ENCODE data around the gene TEX22.

TEX22 gene

GRCh38 chr14:105455086-105455640, 56.8 kb downstream of the TEX22 start:
- Histone ChIP-seq H3K36me3 (ENCODE audit: control insufficient read depth in 2 of 2, insufficient read depth in 2 of 2, low read length in 2 of 2) (peaks cover 22 to 25% of the 10 kb centered on the region in 2 donors), H3K27ac (ENCODE audit: low read length) (no peak overlapping the region), H3K9ac (ENCODE audit: low read length in 2 of 2) (no peak overlapping the region), H3K9me3 (ENCODE audit: control insufficient read depth in 2 of 2, low read length in 2 of 2) (no peaks in the 10 kb centered on the region), H3K27me3 (ENCODE audit: control insufficient read depth in 1 of 2, insufficient read depth in 2 of 2, low read length in 2 of 2) (no peaks in the 10 kb centered on the region), H3K4me3 (ENCODE audit: low read length in 2 of 2) (no peak overlapping the region), H3K4me1 (ENCODE audit: control insufficient read depth, insufficient read depth, low read length) (no peaks in the 10 kb centered on the region)

- no peak overlapping the region for H3K9ac ChIP-seq (ENCODE audit: low read length in 2 of 2)
Observed at GRCh38 chr14:105455766-105456660, 57.7 kb downstream of the TEX22 start.

GRCh38 chr14:105456736-105457617, 58.6 kb downstream of the TEX22 start:
- no peaks in the 10 kb centered on the region for H3K4me1 ChIP-seq (ENCODE audit: control insufficient read depth, insufficient read depth, low read length)
- H3K9me3 ChIP-seq (ENCODE audit: control insufficient read depth in 2 of 2, low read length in 2 of 2) = no peaks in the 10 kb centered on the region
- no peaks in the 10 kb centered on the region for H3K27me3 ChIP-seq (ENCODE audit: control insufficient read depth in 1 of 2, insufficient read depth in 2 of 2, low read length in 2 of 2)
- no peak overlapping the region for H3K27ac ChIP-seq (ENCODE audit: low read length)
- no peak overlapping the region for H3K9ac ChIP-seq (ENCODE audit: low read length in 2 of 2)
- no peak overlapping the region for H3K4me3 ChIP-seq (ENCODE audit: low read length in 2 of 2)
- peaks cover 23 to 24% of the 10 kb centered on the region in 2 donors for H3K36me3 ChIP-seq (ENCODE audit: control insufficient read depth in 2 of 2, insufficient read depth in 2 of 2, low read length in 2 of 2)

More at GRCh38 chr14:105455766-105456660, 57.7 kb downstream of the TEX22 start:
- H3K4me1 ChIP-seq (ENCODE audit: control insufficient read depth, insufficient read depth, low read length) = no peaks in the 10 kb centered on the region
- no peaks in the 10 kb centered on the region for H3K9me3 ChIP-seq (ENCODE audit: control insufficient read depth in 2 of 2, low read length in 2 of 2)
- H3K27me3 ChIP-seq (ENCODE audit: control insufficient read depth in 1 of 2, insufficient read depth in 2 of 2, low read length in 2 of 2) = no peaks in the 10 kb centered on the region
- H3K4me3 ChIP-seq (ENCODE audit: low read length in 2 of 2) = no peak overlapping the region
- no peak overlapping the region for H3K27ac ChIP-seq (ENCODE audit: low read length)
- H3K36me3 ChIP-seq (ENCODE audit: control insufficient read depth in 2 of 2, insufficient read depth in 2 of 2, low read length in 2 of 2) = peaks cover 23 to 26% of the 10 kb centered on the region in 2 donors

- Histone ChIP-seq H3K27ac (ENCODE audit: low read length) (no peak overlapping the region), H3K9me3 (ENCODE audit: control insufficient read depth in 2 of 2, low read length in 2 of 2) (no peaks in the 10 kb centered on the region), H3K27me3 (ENCODE audit: control insufficient read depth in 1 of 2, insufficient read depth in 2 of 2, low read length in 2 of 2) (no peaks in the 10 kb centered on the region), H3K4me3 (ENCODE audit: low read length in 2 of 2) (no peak overlapping the region), H3K9ac (ENCODE audit: low read length in 2 of 2) (no peak overlapping the region), H3K4me1 (ENCODE audit: control insufficient read depth, insufficient read depth, low read length) (no peaks in the 10 kb centered on the region), H3K36me3 (ENCODE audit: control insufficient read depth in 2 of 2, insufficient read depth in 2 of 2, low read length in 2 of 2) (peaks cover 21 to 23% of the 10 kb centered on the region in 2 donors)
Observed at GRCh38 chr14:105458010-105458409, 59.7 kb downstream of the TEX22 start.

- no peak overlapping the region for H3K9ac ChIP-seq (ENCODE audit: low read length in 2 of 2)
- H3K4me3 ChIP-seq (ENCODE audit: low read length in 2 of 2) = no peak overlapping the region
- H3K27me3 ChIP-seq (ENCODE audit: control insufficient read depth in 1 of 2, insufficient read depth in 2 of 2, low read length in 2 of 2) = no peaks in the 10 kb centered on the region
- H3K4me1 ChIP-seq (ENCODE audit: control insufficient read depth, insufficient read depth, low read length) = no peaks in the 10 kb centered on the region
- H3K27ac ChIP-seq (ENCODE audit: low read length) = no peak overlapping the region
- no peaks in the 10 kb centered on the region for H3K9me3 ChIP-seq (ENCODE audit: control insufficient read depth in 2 of 2, low read length in 2 of 2)
- peaks cover 18 to 24% of the 10 kb centered on the region in 2 donors for H3K36me3 ChIP-seq (ENCODE audit: control insufficient read depth in 2 of 2, insufficient read depth in 2 of 2, low read length in 2 of 2)
Observed at GRCh38 chr14:105458571-105458970, 60.2 kb downstream of the TEX22 start.

- Histone ChIP-seq H3K9me3 (ENCODE audit: control insufficient read depth in 2 of 2, low read length in 2 of 2) (no peaks in the 10 kb centered on the region), H3K36me3 (ENCODE audit: control insufficient read depth in 2 of 2, insufficient read depth in 2 of 2, low read length in 2 of 2) (peaks cover 23 to 26% of the 10 kb centered on the region in 2 donors), H3K4me1 (ENCODE audit: control insufficient read depth, insufficient read depth, low read length) (no peaks in the 10 kb centered on the region), H3K9ac (ENCODE audit: low read length in 2 of 2) (no peak overlapping the region), H3K27ac (ENCODE audit: low read length) (no peak overlapping the region), H3K4me3 (ENCODE audit: low read length in 2 of 2) (no peak overlapping the region), H3K27me3 (ENCODE audit: control insufficient read depth in 1 of 2, insufficient read depth in 2 of 2, low read length in 2 of 2) (no peaks in the 10 kb centered on the region)
Observed at GRCh38 chr14:105460116-105460515, 61.8 kb downstream of the TEX22 start.

- H3K27ac ChIP-seq (ENCODE audit: low read length) = no peak overlapping the region
- H3K9me3 ChIP-seq (ENCODE audit: control insufficient read depth in 2 of 2, low read length in 2 of 2) = no peaks in the 10 kb centered on the region
- no peak overlapping the region for H3K9ac ChIP-seq (ENCODE audit: low read length in 2 of 2)
- peaks cover 20 to 28% of the 10 kb centered on the region in 2 donors for H3K36me3 ChIP-seq (ENCODE audit: control insufficient read depth in 2 of 2, insufficient read depth in 2 of 2, low read length in 2 of 2)
- no peaks in the 10 kb centered on the region for H3K4me1 ChIP-seq (ENCODE audit: control insufficient read depth, insufficient read depth, low read length)
- H3K4me3 ChIP-seq (ENCODE audit: low read length in 2 of 2) = no peak overlapping the region
- no peaks in the 10 kb centered on the region for H3K27me3 ChIP-seq (ENCODE audit: control insufficient read depth in 1 of 2, insufficient read depth in 2 of 2, low read length in 2 of 2)
Observed at GRCh38 chr14:105460616-105461015, 62.3 kb downstream of the TEX22 start.

GRCh38 chr14:105461903-105462302, 63.6 kb downstream of the TEX22 start:
- Histone ChIP-seq H3K9ac (ENCODE audit: low read length in 2 of 2) (no peak overlapping the region), H3K4me3 (ENCODE audit: low read length in 2 of 2) (no peak overlapping the region), H3K27me3 (ENCODE audit: control insufficient read depth in 1 of 2, insufficient read depth in 2 of 2, low read length in 2 of 2) (no peaks in the 10 kb centered on the region), H3K9me3 (ENCODE audit: control insufficient read depth in 2 of 2, low read length in 2 of 2) (no peaks in the 10 kb centered on the region), H3K4me1 (ENCODE audit: control insufficient read depth, insufficient read depth, low read length) (no peaks in the 10 kb centered on the region), H3K27ac (ENCODE audit: low read length) (no peak overlapping the region), H3K36me3 (ENCODE audit: control insufficient read depth in 2 of 2, insufficient read depth in 2 of 2, low read length in 2 of 2) (peaks cover 20 to 26% of the 10 kb centered on the region in 2 donors)
